ENCODE measurements around the gene ETFA.

ETFA gene

DNA sequence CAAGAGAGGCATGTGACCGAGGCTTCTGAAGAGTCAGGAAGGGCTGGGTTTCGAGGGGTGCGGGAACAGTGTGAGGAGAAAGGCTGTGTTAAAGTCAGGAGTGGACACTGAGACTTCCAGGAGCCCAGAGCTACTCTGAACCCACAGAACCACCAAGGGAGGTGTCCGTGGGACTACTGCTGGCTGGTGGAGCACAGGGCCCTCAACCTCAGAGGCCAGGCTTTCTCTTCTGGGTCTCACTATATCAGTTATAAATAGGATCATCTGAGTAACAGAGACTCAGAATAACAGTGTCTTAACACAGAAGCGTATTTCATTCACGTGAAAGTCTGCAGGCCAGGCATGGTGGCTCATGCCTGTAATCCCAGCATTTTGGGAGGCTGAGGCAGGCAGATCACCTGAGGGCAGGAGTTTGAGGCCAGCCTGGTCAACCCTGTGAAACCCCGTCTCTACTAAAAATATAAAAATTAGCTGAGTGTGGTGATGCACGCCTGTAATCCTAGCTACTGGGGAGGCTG, 137.9 kb downstream of the ETFA start:
- no peak for DNase-seq (ENCODE audit: low read depth)

DNA sequence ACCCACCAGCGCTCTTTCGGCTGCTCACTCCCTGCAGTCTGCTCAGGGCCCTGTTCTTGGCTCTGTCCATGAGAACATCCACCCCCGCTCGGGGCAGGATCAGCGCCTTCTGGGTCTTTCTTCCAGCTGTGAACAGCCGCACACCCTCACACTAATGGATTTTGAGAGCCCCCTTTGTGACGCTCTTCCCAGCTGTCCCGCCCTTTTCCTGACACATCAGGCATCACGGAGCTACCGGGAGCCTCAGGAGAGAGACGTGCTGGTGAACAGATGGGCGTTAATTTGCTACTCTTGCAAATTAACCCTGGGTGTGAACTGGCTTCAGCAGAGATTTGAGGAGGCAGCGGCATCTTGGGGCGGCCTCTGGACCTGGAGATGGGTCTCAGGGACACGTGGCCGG, 138.5 kb downstream of the ETFA start:
- no peak for DNase-seq (ENCODE audit: low read depth)

DNA sequence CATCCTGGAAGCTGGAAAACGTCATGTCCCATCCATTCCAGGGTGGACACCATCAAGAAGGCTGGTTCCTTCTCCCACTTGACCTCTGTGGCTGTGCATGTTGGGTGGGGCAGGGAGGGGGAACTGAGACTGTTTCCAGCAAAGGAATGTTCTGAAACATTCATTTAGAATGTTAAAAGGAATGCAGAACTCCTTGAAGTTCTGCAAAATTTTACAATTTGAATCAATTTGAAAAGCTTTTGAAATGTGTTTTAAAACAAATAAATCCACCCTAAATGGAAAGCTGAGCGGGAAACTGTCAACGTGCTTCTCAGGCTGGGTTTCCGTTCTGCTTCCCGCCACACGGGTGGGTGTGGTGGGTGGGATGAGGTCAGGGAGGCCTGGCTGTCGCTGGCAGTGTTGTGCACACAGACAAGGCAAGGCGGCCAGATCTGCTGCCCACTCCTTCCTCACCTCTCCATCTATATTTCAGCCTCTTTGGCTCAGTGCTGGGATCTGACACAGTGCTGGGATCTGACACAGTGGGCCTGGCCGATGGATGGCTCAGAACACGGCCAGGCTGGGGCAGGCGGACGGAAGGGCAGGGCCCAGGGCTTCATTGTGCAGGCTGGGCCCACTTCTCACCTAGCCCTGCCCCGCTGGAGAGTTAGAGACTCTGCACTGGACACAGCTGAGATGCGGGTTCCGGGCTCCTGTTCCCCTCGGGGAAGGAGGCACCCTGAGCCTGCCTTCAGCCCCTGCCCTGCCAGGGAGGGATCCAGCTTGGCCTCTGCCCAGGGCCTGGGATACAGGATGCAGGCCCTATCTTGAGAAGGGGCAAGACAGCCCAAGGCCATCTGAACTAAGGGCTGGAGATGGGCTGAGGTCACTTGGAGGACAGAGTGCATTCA, 141.1 kb downstream of the ETFA start:
- no peak for DNase-seq (ENCODE audit: low read depth)

DNA sequence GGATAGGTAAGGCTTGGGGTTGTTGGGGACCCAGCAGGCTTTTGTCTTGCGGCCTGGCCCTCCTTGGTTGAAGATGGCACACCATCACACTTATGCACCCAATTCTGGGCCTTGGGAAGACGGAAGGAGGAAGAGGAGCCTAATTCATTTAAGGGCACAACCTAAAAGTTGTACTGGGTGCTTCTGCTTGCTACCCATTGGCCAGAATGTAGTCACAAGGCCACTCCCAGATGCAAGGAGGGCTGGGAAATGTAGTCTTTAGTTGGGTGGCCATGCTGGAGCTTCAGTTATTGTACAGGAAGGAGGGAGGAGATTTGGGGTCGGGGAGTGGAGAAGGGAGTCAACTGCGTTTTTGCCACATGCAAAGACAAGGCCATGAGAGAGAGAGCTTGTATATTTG, 142.3 kb downstream of the ETFA start:
- DNase-seq (ENCODE audit: low read depth): no peak

DNA sequence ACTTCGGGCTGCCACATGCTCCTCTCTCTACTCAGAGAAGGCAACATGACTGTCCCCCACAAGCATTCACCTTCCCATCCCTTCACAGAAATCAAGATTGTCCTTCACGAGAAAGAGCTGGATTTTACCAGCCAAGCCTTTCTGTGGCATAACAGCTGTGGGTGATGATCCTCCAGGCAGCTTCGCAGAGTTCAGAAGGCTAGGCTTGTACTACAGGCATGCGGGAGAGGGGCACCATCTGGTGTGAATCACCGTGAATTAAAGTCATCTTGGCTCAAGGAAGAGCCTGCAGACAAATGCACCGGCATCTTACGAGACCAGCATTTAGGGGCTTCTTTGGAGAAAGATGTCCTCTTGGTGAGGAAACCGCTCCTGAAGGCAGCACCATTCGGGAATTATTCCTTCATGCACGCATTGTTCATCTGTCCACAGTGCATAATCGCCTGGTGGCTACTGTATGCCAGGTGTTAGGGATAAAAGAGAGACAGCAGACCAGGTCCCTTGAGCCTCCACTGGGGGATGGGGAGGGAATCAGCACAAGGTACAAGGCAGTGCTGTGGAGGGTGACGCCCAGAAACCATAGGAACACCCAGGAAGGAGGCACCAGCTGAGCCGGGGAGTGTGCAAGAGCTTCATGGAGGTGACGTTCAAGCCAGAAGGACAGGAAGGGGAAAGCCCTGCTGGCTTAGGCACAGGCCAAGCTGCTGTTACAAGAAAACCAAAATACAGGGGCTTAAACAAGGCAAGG, 142.9 kb downstream of the ETFA start:
- DNase-seq (ENCODE audit: low read depth): no peak

DNA sequence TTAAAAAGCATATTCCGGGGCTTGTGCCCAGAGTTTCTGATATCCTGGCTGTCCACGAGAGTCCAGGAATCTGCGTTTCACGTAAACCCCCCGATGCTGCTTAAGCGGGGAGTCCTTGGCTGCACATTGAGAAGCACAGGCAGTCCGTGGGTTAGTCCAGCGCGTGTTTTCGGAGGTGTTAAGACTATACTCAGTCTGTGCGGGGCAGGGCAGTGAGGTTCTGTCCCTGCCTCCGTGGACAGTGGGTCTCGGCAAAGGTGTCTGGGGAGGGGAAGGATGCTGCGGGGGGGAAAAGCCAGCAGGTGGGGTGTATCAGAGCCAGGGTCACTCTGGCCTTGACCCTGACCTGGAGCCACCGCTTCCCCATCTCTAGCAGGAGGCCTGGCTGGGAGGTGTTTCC, 145.3 kb downstream of the ETFA start:
- no peak for DNase-seq (ENCODE audit: low read depth)
